GM23248 (cell line): ENCODE data around the gene C4BPA.

Experiments
- EZH2 ChIP-seq: fragments of 200-600 bp; sonication (generic); IDR thresholded peaks from 2 replicates; pipeline ENCODE4 v1.6.1; 2018; ENCODE audit warnings: antibody characterized with exemption, mild to moderate bottlenecking; ENCODE audit not compliant: insufficient read depth, poor library complexity, severe bottlenecking
- EZH2phosphoT487 ChIP-seq: fragments of 200-600 bp; sonication (generic); IDR thresholded peaks from 2 replicates; pipeline ENCODE4 v1.6.1; 2018; ENCODE audit warnings: antibody characterized with exemption, moderate library complexity, mild to moderate bottlenecking, low read depth; ENCODE audit not compliant: insufficient read depth

GRCh38 chr1:207060596-207060995 is 43.4 kb upstream of the C4BPA start:
- TF ChIP-seq EZH2phosphoT487 (no peak), EZH2 (no peak)
